SK-N-SH (cell line): ENCODE measurements around the gene CCNY. TPM values are rescaled to one million over a fixed set of nuclear protein-coding genes. Genes with fewer than 3 reads are reported as not detected.

Source experiments
- CTCF ChIA-PET: fragments of 300-600, 350-600 bp; formaldehyde crosslinking; extraction: SDS; loops from one replicate; lab custom pipeline; 2021; lab: Yijun Ruan, JAX
- POLR2A ChIA-PET: fragments of 350-600 bp; sonication (Branson Sonifier 250); formaldehyde crosslinking; extraction: SDS; loops from one replicate; lab custom pipeline; 2020; ENCODE audit warnings: antibody characterized with exemption, inconsistent platforms; lab: Yijun Ruan, JAX
- DNase-seq: peaks from one replicate; pipeline ENCODE4 v3.0.0; 2012
- H2AFZ ChIP-seq: fragments of 200-600 bp; sonication (generic); 2 replicates; pipeline ENCODE4 v1.8.1; 2016; ENCODE audit warnings: antibody characterized with exemption, mild to moderate bottlenecking, low read depth
- H3F3A ChIP-seq: fragments of 200-600 bp; sonication (generic); replicated peaks from 2 replicates; pipeline ENCODE3; 2016; ENCODE audit warnings: antibody characterized with exemption, mild to moderate bottlenecking; ENCODE audit not compliant: insufficient read depth
- H3K27ac ChIP-seq, 2 experiments: fragments of 200-500 bp in 1 of 2; fragments of 200-600 bp in 1 of 2; sonication (Bioruptor generic) in 1 of 2; sonication (generic), shearing (Covaris generic) in 1 of 2; 2 replicates each; pipeline versions ENCODE4 v1.5.1 to v1.6.1; 2014 to 2016; ENCODE audit warnings: low read depth in 2 of 2, inconsistent platforms in 1 of 2, low read length in 1 of 2, mild to moderate bottlenecking in 1 of 2, mixed read lengths in 1 of 2
- H3K27me3 ChIP-seq: fragments of 200-600 bp; sonication (generic), shearing (Covaris generic); 2 replicates; pipeline ENCODE4 v1.6.1; 2016; ENCODE audit warnings: mixed run types; ENCODE audit not compliant: insufficient read depth
- H3K36me3 ChIP-seq, 2 experiments: fragments of 200-500 bp in 1 of 2; fragments of 200-600 bp in 1 of 2; sonication (Bioruptor generic) in 1 of 2; sonication (generic) in 1 of 2; replicated peaks in 1 of 2; 2 replicates each; pipeline versions ENCODE3 to v1.5.1; 2014 to 2016; ENCODE audit warnings: low read length in 1 of 2, mild to moderate bottlenecking in 1 of 2; ENCODE audit not compliant: insufficient read depth in 2 of 2, control insufficient read depth in 1 of 2
- H3K4me1 ChIP-seq, 2 experiments: fragments of 200-500 bp in 1 of 2; fragments of 200-600 bp in 1 of 2; sonication (Bioruptor generic) in 1 of 2; sonication (generic), shearing (Covaris generic) in 1 of 2; 2 replicates each; pipeline versions ENCODE4 v1.5.1 to v1.6.1; 2014 to 2016; ENCODE audit warnings: low read depth in 1 of 2, low read length in 1 of 2, mixed run types in 1 of 2; ENCODE audit not compliant: insufficient read depth in 2 of 2, control insufficient read depth in 1 of 2
- H3K4me2 ChIP-seq: fragments of 200-600 bp; sonication (generic), shearing (Covaris generic); 2 replicates; pipeline ENCODE4 v1.6.1; 2017; ENCODE audit warnings: mixed run types
- H3K4me3 ChIP-seq, 2 experiments: fragments of 200-500 bp in 1 of 2; fragments of 200-600 bp in 1 of 2; sonication (Bioruptor generic) in 1 of 2; sonication (generic), shearing (Covaris generic) in 1 of 2; 2 replicates each; pipeline versions ENCODE4 v1.5.1 to v1.8.1; 2014 to 2016; ENCODE audit warnings: low read depth in 2 of 2, inconsistent platforms in 1 of 2, low read length in 1 of 2, mild to moderate bottlenecking in 1 of 2, mixed read lengths in 1 of 2, moderate library complexity in 1 of 2
- H3K79me2 ChIP-seq: fragments of 200-600 bp; sonication (generic); 2 replicates; pipeline ENCODE4 v1.8.1; 2017; ENCODE audit warnings: mild to moderate bottlenecking; ENCODE audit not compliant: insufficient read depth
- H3K9ac ChIP-seq: fragments of 200-600 bp; sonication (generic); 2 replicates; pipeline ENCODE4 v1.6.1; 2017; ENCODE audit warnings: mixed run types
- H3K9me2 ChIP-seq: fragments of 200-600 bp; sonication (generic); 2 replicates; pipeline ENCODE4 v1.6.1; 2017; ENCODE audit warnings: mixed run types
- H3K9me3 ChIP-seq: fragments of 200-600 bp; sonication (generic); 2 replicates; pipeline ENCODE4 v1.6.1; 2017; ENCODE audit warnings: mixed run types, mild to moderate bottlenecking, moderate library complexity
- H4K20me1 ChIP-seq: fragments of 200-600 bp; sonication (generic); 2 replicates; pipeline ENCODE4 v1.6.1; 2017; ENCODE audit warnings: mild to moderate bottlenecking, mixed run types; ENCODE audit not compliant: insufficient read depth
- CHD2 ChIP-seq: fragments of 150-350 bp; IDR thresholded peaks from 2 replicates; pipeline ENCODE4 v1.6.1; 2018; ENCODE audit warnings: low read length; ENCODE audit not compliant: partially characterized antibody
- CTCF ChIP-seq: fragments of 200-600 bp; sonication (generic); IDR thresholded peaks from 2 replicates; pipeline ENCODE4 v1.6.1; 2017; ENCODE audit warnings: antibody characterized with exemption, mild to moderate bottlenecking, moderate library complexity
- EP300 ChIP-seq, 2 experiments: IDR thresholded peaks; 2 replicates each; pipeline versions ENCODE4 v1.4.0 to v1.6.1; 2012; ENCODE audit warnings: borderline replicate concordance in 1 of 2, low read depth in 1 of 2, low read length in 1 of 2
- EZH2phosphoT487 ChIP-seq: fragments of 200-600 bp; sonication (generic); IDR thresholded peaks from 2 replicates; pipeline ENCODE4 v1.6.1; 2017; ENCODE audit warnings: low read depth, mixed run types, mild to moderate bottlenecking, antibody characterized with exemption, moderate library complexity, borderline replicate concordance
- JUND ChIP-seq: IDR thresholded peaks from 2 replicates; pipeline ENCODE4 v1.4.0; 2012
- NRF1 ChIP-seq: IDR thresholded peaks from 2 replicates; pipeline ENCODE4 v1.6.1; 2012; ENCODE audit warnings: low read depth, mild to moderate bottlenecking, low read length
- POLR2AphosphoS5 ChIP-seq: IDR thresholded peaks from 2 replicates; pipeline ENCODE4 v1.6.1; 2012; ENCODE audit warnings: low read depth, low read length
- RAD21 ChIP-seq: IDR thresholded peaks from 2 replicates; pipeline ENCODE4 v1.6.1; 2012; ENCODE audit warnings: mild to moderate bottlenecking, low read length
- RCOR1 ChIP-seq: fragments of 150-350 bp; IDR thresholded peaks from 2 replicates; pipeline ENCODE4 v1.6.1; 2017; ENCODE audit warnings: antibody characterized with exemption, low read length
- RFX5 ChIP-seq: IDR thresholded peaks from 2 replicates; pipeline ENCODE4 v1.6.1; 2012; ENCODE audit warnings: mild to moderate bottlenecking, improper control_type of control experiment, low read length
- SIN3A ChIP-seq: IDR thresholded peaks from 2 replicates; pipeline ENCODE4 v1.6.1; 2012; ENCODE audit warnings: low read depth, mild to moderate bottlenecking, low read length, moderate library complexity, borderline replicate concordance
- TAF1 ChIP-seq: IDR thresholded peaks from 2 replicates; pipeline ENCODE4 v1.6.1; 2012; ENCODE audit warnings: low read depth, mild to moderate bottlenecking, low read length, moderate library complexity, borderline replicate concordance
- TCF12 ChIP-seq: IDR thresholded peaks from 2 replicates; pipeline ENCODE4 v1.4.0; 2012
- USF2 ChIP-seq: fragments of 150-350 bp; IDR thresholded peaks from 2 replicates; pipeline ENCODE4 v1.6.1; 2017; ENCODE audit warnings: antibody characterized with exemption, low read length, low read depth, borderline replicate concordance
- WGBS: methylation state at CpG from one replicate; pipeline ENCODE4 v1.1.6; 2017; ENCODE audit warnings: low lambda C conversion rate; 5-methylcytosine and 5-hydroxymethylcytosine counted together
- polyA plus RNA-seq, 3 experiments: library from polyadenylated mRNA; depleted of rRNA; stranded (reverse); fragments of >200 nt; gene quantifications; 2 replicates each; pipeline ENCODE4 v1.2.3, GENCODE V29; 2012
- TF ChIP-seq, protein P1 (sequence below): IDR thresholded peaks from 2 replicates; pipeline ENCODE4; 2012
- TF ChIP-seq, protein P2 (sequence below): IDR thresholded peaks from 2 replicates; pipeline ENCODE4 v1.6.1; 2012; ENCODE audit warnings: mild to moderate bottlenecking, low read depth, low read length, moderate library complexity
- TF ChIP-seq, protein P3 (sequence below): IDR thresholded peaks from 2 replicates; pipeline ENCODE4 v1.4.0; 2012; ENCODE audit warnings: low read depth, borderline replicate concordance

CCNY gene
- polyA plus RNA-seq, 1 of the 3 experiments (the other 2 are of a cell fraction): 29.4 TPM

- TF ChIP-seq TAF1: no peak
- ChIA-PET CTCF (no interaction called here), POLR2A (no interaction called here)
- Histone ChIP-seq H3K9me3 (no peaks in the 10 kb centered on the region), H3K4me2 (no peak overlapping the region), H3F3A (no peaks in the 10 kb centered on the region), H3K79me2 (no peaks in the 10 kb centered on the region), H3K27ac (no peak overlapping the region), H3K4me1 (no peaks in the 10 kb centered on the region), H3K27me3 (no peaks in the 10 kb centered on the region), H3K9me2 (0 out of 2 replicates have a peak, but pooled peaks cover 4% of the 10 kb centered on the region), H3K9ac (no peak overlapping the region), H4K20me1 (no peaks in the 10 kb centered on the region), H3K36me3 (no peaks in the 10 kb centered on the region), H2AFZ (no peak overlapping the region), H3K4me3 (no peak overlapping the region)
- 47% methylated on average over 1 of the region's 1 CpG for WGBS
- no peak for DNase-seq
Measured at GRCh38 chr10:35294506-35294905, 41.8 kb upstream of the CCNY start.

- Histone ChIP-seq H3K4me1 (no peaks in the 10 kb centered on the region), H3K27ac (no peak overlapping the region), H3K4me2 (no peak overlapping the region), H3K36me3 (no peaks in the 10 kb centered on the region), H3K27me3 (no peaks in the 10 kb centered on the region), H3K9ac (no peak overlapping the region), H3F3A (no peaks in the 10 kb centered on the region), H3K9me3 (no peaks in the 10 kb centered on the region), H4K20me1 (no peaks in the 10 kb centered on the region), H3K9me2 (0 out of 2 replicates have a peak, but pooled peaks cover 4% of the 10 kb centered on the region), H3K4me3 (no peak overlapping the region), H2AFZ (no peak overlapping the region), H3K79me2 (no peaks in the 10 kb centered on the region)
- DNase-seq: no peak
- 40% methylated on average over 3 of the region's 3 CpGs for WGBS
- ChIA-PET POLR2A (no interaction called here), CTCF (no interaction called here)
- TF ChIP-seq NRF1 (no peak), USF2 (no peak), SIN3A (no peak), POLR2AphosphoS5 (no peak), CHD2 (no peak), RCOR1 (no peak), RAD21 (no peak), CTCF (no peak), JUND (no peak), TCF12 (no peak), EP300 (IDR thresholded peaks at IDR 0.05; ENCODE audit: borderline replicate concordance in 1 of 2, low read depth in 1 of 2, low read length in 1 of 2) (no peak), EZH2phosphoT487 (no peak), RFX5 (no peak)
- TF ChIP-seq, protein P1, sequence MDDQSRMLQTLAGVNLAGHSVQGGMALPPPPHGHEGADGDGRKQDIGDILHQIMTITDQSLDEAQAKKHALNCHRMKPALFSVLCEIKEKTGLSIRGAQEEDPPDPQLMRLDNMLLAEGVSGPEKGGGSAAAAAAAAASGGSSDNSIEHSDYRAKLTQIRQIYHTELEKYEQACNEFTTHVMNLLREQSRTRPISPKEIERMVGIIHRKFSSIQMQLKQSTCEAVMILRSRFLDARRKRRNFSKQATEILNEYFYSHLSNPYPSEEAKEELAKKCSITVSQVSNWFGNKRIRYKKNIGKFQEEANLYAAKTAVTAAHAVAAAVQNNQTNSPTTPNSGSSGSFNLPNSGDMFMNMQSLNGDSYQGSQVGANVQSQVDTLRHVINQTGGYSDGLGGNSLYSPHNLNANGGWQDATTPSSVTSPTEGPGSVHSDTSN: no peak
- TF ChIP-seq, protein P2, sequence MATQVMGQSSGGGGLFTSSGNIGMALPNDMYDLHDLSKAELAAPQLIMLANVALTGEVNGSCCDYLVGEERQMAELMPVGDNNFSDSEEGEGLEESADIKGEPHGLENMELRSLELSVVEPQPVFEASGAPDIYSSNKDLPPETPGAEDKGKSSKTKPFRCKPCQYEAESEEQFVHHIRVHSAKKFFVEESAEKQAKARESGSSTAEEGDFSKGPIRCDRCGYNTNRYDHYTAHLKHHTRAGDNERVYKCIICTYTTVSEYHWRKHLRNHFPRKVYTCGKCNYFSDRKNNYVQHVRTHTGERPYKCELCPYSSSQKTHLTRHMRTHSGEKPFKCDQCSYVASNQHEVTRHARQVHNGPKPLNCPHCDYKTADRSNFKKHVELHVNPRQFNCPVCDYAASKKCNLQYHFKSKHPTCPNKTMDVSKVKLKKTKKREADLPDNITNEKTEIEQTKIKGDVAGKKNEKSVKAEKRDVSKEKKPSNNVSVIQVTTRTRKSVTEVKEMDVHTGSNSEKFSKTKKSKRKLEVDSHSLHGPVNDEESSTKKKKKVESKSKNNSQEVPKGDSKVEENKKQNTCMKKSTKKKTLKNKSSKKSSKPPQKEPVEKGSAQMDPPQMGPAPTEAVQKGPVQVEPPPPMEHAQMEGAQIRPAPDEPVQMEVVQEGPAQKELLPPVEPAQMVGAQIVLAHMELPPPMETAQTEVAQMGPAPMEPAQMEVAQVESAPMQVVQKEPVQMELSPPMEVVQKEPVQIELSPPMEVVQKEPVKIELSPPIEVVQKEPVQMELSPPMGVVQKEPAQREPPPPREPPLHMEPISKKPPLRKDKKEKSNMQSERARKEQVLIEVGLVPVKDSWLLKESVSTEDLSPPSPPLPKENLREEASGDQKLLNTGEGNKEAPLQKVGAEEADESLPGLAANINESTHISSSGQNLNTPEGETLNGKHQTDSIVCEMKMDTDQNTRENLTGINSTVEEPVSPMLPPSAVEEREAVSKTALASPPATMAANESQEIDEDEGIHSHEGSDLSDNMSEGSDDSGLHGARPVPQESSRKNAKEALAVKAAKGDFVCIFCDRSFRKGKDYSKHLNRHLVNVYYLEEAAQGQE: no peak
- TF ChIP-seq, protein P3, sequence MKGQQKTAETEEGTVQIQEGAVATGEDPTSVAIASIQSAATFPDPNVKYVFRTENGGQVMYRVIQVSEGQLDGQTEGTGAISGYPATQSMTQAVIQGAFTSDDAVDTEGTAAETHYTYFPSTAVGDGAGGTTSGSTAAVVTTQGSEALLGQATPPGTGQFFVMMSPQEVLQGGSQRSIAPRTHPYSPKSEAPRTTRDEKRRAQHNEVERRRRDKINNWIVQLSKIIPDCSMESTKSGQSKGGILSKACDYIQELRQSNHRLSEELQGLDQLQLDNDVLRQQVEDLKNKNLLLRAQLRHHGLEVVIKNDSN: no peak
Measured at GRCh38 chr10:35299016-35299415, 37.3 kb upstream of the CCNY start.
